ENCODE measurements around the gene CDS2. TPM values are rescaled to one million over a fixed set of nuclear protein-coding genes. Genes with fewer than 3 reads are reported as not detected.

Gene CDS2
- total RNA-seq, 2 donors from 2014 or later, result 31.7 to 44.3 TPM

DNA sequence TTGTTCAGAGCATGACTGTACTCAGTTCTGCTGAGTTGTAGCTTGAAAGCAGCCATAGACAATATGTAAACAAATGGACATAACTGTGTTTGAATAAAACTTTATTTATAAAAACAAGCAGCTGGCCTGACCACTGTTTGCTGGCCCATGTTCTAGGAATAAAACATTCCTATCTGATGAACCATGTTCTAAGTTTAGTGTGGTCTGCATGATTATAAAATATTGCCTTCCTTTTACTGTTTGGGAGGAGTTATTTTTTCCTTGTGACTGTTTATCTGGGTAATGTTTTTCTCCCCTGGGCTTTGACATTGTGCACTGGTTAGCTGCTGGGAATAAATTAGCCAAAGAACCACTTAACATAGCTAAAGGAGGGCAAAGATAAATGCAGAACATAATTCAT is 55.1 kb downstream of the CDS2 start:
- no peak overlapping the region for H3K27ac ChIP-seq
- no peak overlapping the region for H3K4me3 ChIP-seq
- no peak overlapping the region for H3K9ac ChIP-seq (ENCODE audit: low read depth in 2 of 2, low read length in 2 of 2)
- no peak for DNase-seq
- TF ChIP-seq, protein P1, sequence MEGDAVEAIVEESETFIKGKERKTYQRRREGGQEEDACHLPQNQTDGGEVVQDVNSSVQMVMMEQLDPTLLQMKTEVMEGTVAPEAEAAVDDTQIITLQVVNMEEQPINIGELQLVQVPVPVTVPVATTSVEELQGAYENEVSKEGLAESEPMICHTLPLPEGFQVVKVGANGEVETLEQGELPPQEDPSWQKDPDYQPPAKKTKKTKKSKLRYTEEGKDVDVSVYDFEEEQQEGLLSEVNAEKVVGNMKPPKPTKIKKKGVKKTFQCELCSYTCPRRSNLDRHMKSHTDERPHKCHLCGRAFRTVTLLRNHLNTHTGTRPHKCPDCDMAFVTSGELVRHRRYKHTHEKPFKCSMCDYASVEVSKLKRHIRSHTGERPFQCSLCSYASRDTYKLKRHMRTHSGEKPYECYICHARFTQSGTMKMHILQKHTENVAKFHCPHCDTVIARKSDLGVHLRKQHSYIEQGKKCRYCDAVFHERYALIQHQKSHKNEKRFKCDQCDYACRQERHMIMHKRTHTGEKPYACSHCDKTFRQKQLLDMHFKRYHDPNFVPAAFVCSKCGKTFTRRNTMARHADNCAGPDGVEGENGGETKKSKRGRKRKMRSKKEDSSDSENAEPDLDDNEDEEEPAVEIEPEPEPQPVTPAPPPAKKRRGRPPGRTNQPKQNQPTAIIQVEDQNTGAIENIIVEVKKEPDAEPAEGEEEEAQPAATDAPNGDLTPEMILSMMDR (IDR thresholded peaks at IDR 0.05), result no peak
- no peaks in the 10 kb centered on the region for H3K9me3 ChIP-seq
- no peaks in the 10 kb centered on the region for H3K27me3 ChIP-seq
- intact Hi-C loops (cut with DNase I), result no loop called here
- no peaks in the 10 kb centered on the region for H3K4me1 ChIP-seq
- no peaks in the 10 kb centered on the region for H3K36me3 ChIP-seq

DNA sequence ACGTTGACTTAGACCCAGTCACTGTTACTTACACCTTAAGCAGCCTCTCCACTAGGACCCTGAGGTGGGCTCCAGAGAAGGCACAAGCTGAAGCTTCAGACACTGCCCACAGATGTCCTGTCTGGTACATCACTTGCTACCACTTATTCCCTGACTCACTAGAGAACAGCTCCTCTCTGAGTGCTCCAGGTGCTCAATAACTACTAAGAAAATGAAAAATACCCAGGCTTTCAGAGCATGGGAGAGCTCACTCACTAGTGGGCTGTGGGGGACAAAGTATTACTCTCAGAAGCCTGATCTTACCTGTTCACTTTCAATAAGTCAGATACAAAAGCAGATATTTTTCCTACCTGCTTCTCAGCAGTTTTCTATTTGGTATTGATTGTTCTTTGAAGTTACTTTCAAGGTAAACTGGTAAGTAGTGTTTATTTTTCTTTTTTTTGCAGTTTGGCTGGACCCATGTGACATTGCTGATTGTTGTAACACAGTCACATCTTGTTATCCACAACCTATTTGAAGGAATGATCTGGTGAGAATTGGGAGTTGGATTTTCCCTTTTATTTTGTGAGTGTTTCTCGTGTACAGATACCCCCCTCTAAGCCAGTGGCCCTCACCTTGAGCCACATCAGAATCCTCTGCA is 55.9 kb downstream of the CDS2 start:
- H3K4me1 ChIP-seq, result no peaks in the 10 kb centered on the region
- H3K27ac ChIP-seq, result no peak overlapping the region
- no peak overlapping the region for H3K9ac ChIP-seq (ENCODE audit: low read depth in 2 of 2, low read length in 2 of 2)
- TF ChIP-seq, protein P1 (IDR thresholded peaks at IDR 0.05), result no peak
- H3K4me3 ChIP-seq, result no peak overlapping the region
- intact Hi-C loops (cut with DNase I), result no loop called here
- H3K9me3 ChIP-seq, result no peaks in the 10 kb centered on the region
- no peak for DNase-seq
- H3K36me3 ChIP-seq, result no peaks in the 10 kb centered on the region
- H3K27me3 ChIP-seq, result no peaks in the 10 kb centered on the region

- no peak overlapping the region for H3K9ac ChIP-seq (ENCODE audit: low read depth in 2 of 2, low read length in 2 of 2)
- no peak overlapping the region for H3K4me3 ChIP-seq
- no peak for DNase-seq
- H3K36me3 ChIP-seq, result no peaks in the 10 kb centered on the region
- intact Hi-C loops (cut with DNase I), result no loop called here
- TF ChIP-seq, protein P1 (IDR thresholded peaks at IDR 0.05), result no peak
- H3K27ac ChIP-seq, result no peak overlapping the region
- no peaks in the 10 kb centered on the region for H3K4me1 ChIP-seq
- H3K27me3 ChIP-seq, result no peaks in the 10 kb centered on the region
- no peaks in the 10 kb centered on the region for H3K9me3 ChIP-seq
These were observed 57.1 kb downstream of the CDS2 start for GRCh38 chr20:5183731-5184474.

DNA sequence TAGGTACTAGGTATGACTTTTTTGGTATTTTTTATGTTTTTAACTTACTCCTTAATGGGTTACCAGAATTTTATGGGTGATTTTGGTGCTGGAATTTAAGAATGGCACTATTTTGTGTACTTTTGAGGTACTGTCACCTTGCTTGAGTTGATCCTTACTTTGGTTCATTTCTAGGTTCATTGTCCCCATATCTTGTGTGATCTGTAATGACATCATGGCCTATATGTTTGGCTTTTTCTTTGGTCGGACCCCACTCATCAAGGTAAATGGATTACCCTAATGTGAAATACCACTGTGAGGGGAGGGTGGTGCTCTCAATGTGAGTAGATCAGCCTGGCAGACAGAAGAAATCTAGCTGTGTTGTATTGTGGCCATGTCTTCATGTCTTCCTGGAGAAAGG is 57.9 kb downstream of the CDS2 start:
- no peak overlapping the region for H3K9ac ChIP-seq (ENCODE audit: low read depth in 2 of 2, low read length in 2 of 2)
- no peaks in the 10 kb centered on the region for H3K9me3 ChIP-seq
- no peaks in the 10 kb centered on the region for H3K27me3 ChIP-seq
- DNase-seq, result no peak
- TF ChIP-seq, protein P1 (IDR thresholded peaks at IDR 0.05), result no peak
- H3K4me1 ChIP-seq, result no peaks in the 10 kb centered on the region
- no peak overlapping the region for H3K4me3 ChIP-seq
- no peak overlapping the region for H3K27ac ChIP-seq
- no peaks in the 10 kb centered on the region for H3K36me3 ChIP-seq
- intact Hi-C loops (cut with DNase I), result no loop called here

DNA sequence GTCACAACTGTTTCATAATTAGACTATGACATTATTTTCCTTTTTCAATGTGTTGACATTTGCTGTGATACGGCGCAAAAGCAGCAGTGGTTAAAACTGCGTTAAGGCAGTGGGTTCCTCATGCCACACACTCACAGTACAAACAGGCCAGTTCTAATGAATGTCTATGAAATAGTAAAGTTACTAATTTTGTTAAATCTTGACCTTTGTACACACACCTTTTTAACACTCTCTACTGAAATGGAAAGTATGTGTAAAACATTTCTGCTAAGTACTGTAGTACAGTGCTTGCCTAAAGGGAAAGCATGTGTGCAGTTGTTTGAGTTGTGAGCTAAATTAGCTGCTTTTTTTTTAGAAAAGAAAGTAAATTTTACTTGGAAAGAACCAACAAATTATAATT is 60.3 kb downstream of the CDS2 start:
- no peaks in the 10 kb centered on the region for H3K4me1 ChIP-seq
- no peak overlapping the region for H3K9ac ChIP-seq (ENCODE audit: low read depth in 2 of 2, low read length in 2 of 2)
- H3K4me3 ChIP-seq, result no peak overlapping the region
- DNase-seq, result no peak
- H3K27me3 ChIP-seq, result no peaks in the 10 kb centered on the region
- intact Hi-C loops (cut with DNase I), result no loop called here
- no peak overlapping the region for H3K27ac ChIP-seq
- H3K9me3 ChIP-seq, result no peaks in the 10 kb centered on the region
- no peaks in the 10 kb centered on the region for H3K36me3 ChIP-seq
- TF ChIP-seq, protein P1 (IDR thresholded peaks at IDR 0.05), result no peak
